Mesenchymal stem cell (in vitro differentiated cells and primary cell): Measurements from ENCODE around the gene BCL2L14.

Source experiments
- DNase-seq: peaks from one replicate; pipeline ENCODE4 v3.0.0-alpha.2; 2013
- H2AFZ ChIP-seq: one replicate; pipeline ENCODE4 v1.6.1; 2013; ENCODE audit warnings: low read depth, mild to moderate bottlenecking, control low read depth, inconsistent platforms, low read length, moderate library complexity
- H2AK5ac ChIP-seq: 2 replicates; pipeline ENCODE4 v1.6.1; 2013; ENCODE audit warnings: low read length, moderate library complexity, mild to moderate bottlenecking, inconsistent platforms; ENCODE audit not compliant: severe bottlenecking
- H2BK120ac ChIP-seq: one replicate; pipeline ENCODE4 v1.6.1; 2013; ENCODE audit warnings: low read depth, mild to moderate bottlenecking, inconsistent platforms, low read length, moderate library complexity
- H2BK12ac ChIP-seq, 2 experiments: one replicate each; pipeline ENCODE4 v1.6.1; 2013; ENCODE audit warnings: inconsistent platforms in 2 of 2, low read length in 2 of 2, mild to moderate bottlenecking in 2 of 2, moderate library complexity in 2 of 2, control low read depth in 1 of 2
- H2BK15ac ChIP-seq: one replicate; pipeline ENCODE4 v1.6.1; 2013; ENCODE audit warnings: mild to moderate bottlenecking, low read depth, inconsistent platforms; ENCODE audit not compliant: poor library complexity, severe bottlenecking
- H2BK5ac ChIP-seq: 2 replicates; pipeline ENCODE4 v1.6.1; 2013; ENCODE audit warnings: low read depth, mild to moderate bottlenecking, low read length, control low read depth, inconsistent platforms; ENCODE audit not compliant: poor library complexity, severe bottlenecking
- H3K14ac ChIP-seq, 2 experiments: one replicate each; pipeline ENCODE4 v1.6.1; 2013; ENCODE audit warnings: inconsistent platforms in 2 of 2, low read length in 2 of 2, control low read depth in 1 of 2, mild to moderate bottlenecking in 1 of 2, moderate library complexity in 1 of 2
- H3K18ac ChIP-seq, 2 experiments: one replicate each; pipeline ENCODE4 v1.6.1; 2013; ENCODE audit warnings: inconsistent platforms in 2 of 2, low read length in 2 of 2, control low read depth in 1 of 2, low read depth in 1 of 2, mild to moderate bottlenecking in 1 of 2
- H3K23ac ChIP-seq, 2 experiments: one replicate each; pipeline ENCODE4 v1.6.1; 2013; ENCODE audit warnings: inconsistent platforms in 2 of 2, low read length in 2 of 2, mild to moderate bottlenecking in 2 of 2, moderate library complexity in 2 of 2, control low read depth in 1 of 2
- H3K27ac ChIP-seq: 2 replicates; pipeline ENCODE4 v1.5.1; 2013; ENCODE audit warnings: mild to moderate bottlenecking, moderate library complexity, low read length, control low read depth, inconsistent platforms; ENCODE audit not compliant: poor library complexity, severe bottlenecking
- H3K27me3 ChIP-seq, 2 experiments: 2 replicates each; pipeline versions ENCODE4 v1.6.1 to v1.7.0; 2013; ENCODE audit warnings: low read length in 2 of 2, mild to moderate bottlenecking in 2 of 2, moderate library complexity in 2 of 2, control low read depth in 1 of 2, inconsistent platforms in 1 of 2; ENCODE audit not compliant: control insufficient read depth in 1 of 2, insufficient read depth in 1 of 2
- H3K36me3 ChIP-seq, 2 experiments: 2 replicates each; pipeline versions ENCODE4 v1.6.1 to v1.7.0; 2013; ENCODE audit warnings: low read length in 2 of 2, control low read depth in 1 of 2, inconsistent platforms in 1 of 2, low read depth in 1 of 2, mild to moderate bottlenecking in 1 of 2; ENCODE audit not compliant: insufficient read depth in 2 of 2, control insufficient read depth in 1 of 2
- H3K4ac ChIP-seq, 2 experiments: one replicate each; pipeline ENCODE4 v1.6.1; 2013; ENCODE audit warnings: inconsistent platforms in 2 of 2, low read length in 2 of 2, mild to moderate bottlenecking in 2 of 2, moderate library complexity in 2 of 2, control low read depth in 1 of 2, low read depth in 1 of 2
- H3K4me1 ChIP-seq: 2 replicates; pipeline ENCODE4 v1.6.1; 2013; ENCODE audit warnings: low read depth, low read length, control low read depth; ENCODE audit not compliant: control insufficient read depth, insufficient read depth
- H3K4me2 ChIP-seq: 2 replicates; pipeline ENCODE4 v1.6.1; 2013; ENCODE audit warnings: low read length, mild to moderate bottlenecking, inconsistent platforms; ENCODE audit not compliant: poor library complexity, severe bottlenecking
- H3K4me3 ChIP-seq, 2 experiments: 2 replicates each; pipeline versions ENCODE4 v1.5.1 to v1.7.0; 2013; ENCODE audit warnings: low read length in 2 of 2, mild to moderate bottlenecking in 2 of 2, control low read depth in 1 of 2, low read depth in 1 of 2; ENCODE audit not compliant: insufficient read depth in 1 of 2
- H3K79me1 ChIP-seq: replicated peaks from 2 replicates; pipeline ENCODE4 v1.6.1; 2013; ENCODE audit warnings: mild to moderate bottlenecking, control low read depth, low read length, inconsistent platforms; ENCODE audit not compliant: poor library complexity, severe bottlenecking
- H3K9ac ChIP-seq: 2 replicates; pipeline ENCODE4 v1.7.0; 2013; ENCODE audit warnings: mild to moderate bottlenecking, low read length, moderate library complexity
- H3K9me3 ChIP-seq: 2 replicates; pipeline ENCODE4 v1.7.0; 2013; ENCODE audit warnings: mild to moderate bottlenecking, low read length; ENCODE audit not compliant: control insufficient read depth
- H4K8ac ChIP-seq: one replicate; pipeline ENCODE4 v1.6.1; 2013; ENCODE audit warnings: inconsistent platforms, mild to moderate bottlenecking, low read length, moderate library complexity
- H4K91ac ChIP-seq: one replicate; pipeline ENCODE4 v1.6.1; 2013; ENCODE audit warnings: mild to moderate bottlenecking, low read length, inconsistent platforms
- WGBS: methylation state at CpG from one replicate; pipeline ENCODE4 v1.1.7; 2013; ENCODE audit warnings: mixed read lengths; 5-methylcytosine and 5-hydroxymethylcytosine counted together

BCL2L14 gene

GRCh38 chr12:12088147-12088546, 17.4 kb downstream of the BCL2L14 start:
- Histone ChIP-seq H3K9me3 (no peaks in the 10 kb centered on the region), H3K23ac (no peak overlapping the region), H2BK120ac (no peak overlapping the region), H4K91ac (no peak overlapping the region), H3K36me3 (no peaks in the 10 kb centered on the region), H3K27ac (no peak overlapping the region), H3K9ac (no peak overlapping the region), H3K4me3 (no peak overlapping the region), H2AK5ac (no peak overlapping the region), H2AFZ (no peak overlapping the region), H3K4me1 (peaks cover 2% of the 10 kb centered on the region), H2BK5ac (no peak overlapping the region), H3K18ac (no peak overlapping the region), H2BK12ac (no peak overlapping the region), H3K27me3 (no peaks in the 10 kb centered on the region), H3K14ac (no peak overlapping the region), H2BK15ac (no peak overlapping the region), H4K8ac (no peak overlapping the region), H3K79me1 (no peaks in the 10 kb centered on the region), H3K4ac (no peak overlapping the region), H3K4me2 (no peak overlapping the region)
- WGBS: 96% methylated on average over 10 of the region's 10 CpGs
- no peak for DNase-seq

DNA sequence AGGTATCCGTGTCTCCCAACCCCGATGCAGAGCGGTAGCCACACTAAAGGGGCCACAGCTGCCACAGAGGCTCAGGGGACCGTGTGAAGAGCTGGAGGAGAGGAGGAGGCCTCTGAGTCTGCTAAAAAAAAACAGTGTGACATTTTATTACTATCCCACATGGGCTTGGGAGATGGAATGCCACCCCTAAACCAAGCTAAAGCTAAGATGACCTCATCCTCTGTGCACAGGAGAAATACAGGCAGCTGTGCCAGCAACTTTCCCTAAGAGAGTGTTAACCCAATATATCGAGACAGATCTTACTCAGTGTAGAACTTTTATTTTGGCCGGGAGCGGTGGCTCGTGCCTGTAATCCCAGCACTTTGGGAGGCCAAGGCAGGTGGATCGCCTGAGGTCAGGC, 18.0 kb downstream of the BCL2L14 start:
- no peak overlapping the region for H2BK15ac ChIP-seq
- H4K8ac ChIP-seq: no peak overlapping the region
- H3K27ac ChIP-seq: no peak overlapping the region
- H2AK5ac ChIP-seq: no peak overlapping the region
- H3K4me1 ChIP-seq: peaks cover 2% of the 10 kb centered on the region
- no peak overlapping the region for H3K4me3 ChIP-seq
- no peak overlapping the region for H3K4ac ChIP-seq
- H3K27me3 ChIP-seq: no peaks in the 10 kb centered on the region
- no peak overlapping the region for H3K14ac ChIP-seq
- no peak for DNase-seq
- H3K9ac ChIP-seq: no peak overlapping the region
- H3K18ac ChIP-seq: no peak overlapping the region
- no peak overlapping the region for H2BK5ac ChIP-seq
- no peak overlapping the region for H2BK120ac ChIP-seq
- no peak overlapping the region for H3K4me2 ChIP-seq
- no peaks in the 10 kb centered on the region for H3K36me3 ChIP-seq
- WGBS: 93% methylated on average over 9 of the region's 9 CpGs
- no peaks in the 10 kb centered on the region for H3K9me3 ChIP-seq
- no peak overlapping the region for H2AFZ ChIP-seq
- no peak overlapping the region for H3K23ac ChIP-seq
- H3K79me1 ChIP-seq: no peaks in the 10 kb centered on the region
- H4K91ac ChIP-seq: no peak overlapping the region
- H2BK12ac ChIP-seq: peak overlapping the region in 1 of 2 experiments; percentile 38

DNA sequence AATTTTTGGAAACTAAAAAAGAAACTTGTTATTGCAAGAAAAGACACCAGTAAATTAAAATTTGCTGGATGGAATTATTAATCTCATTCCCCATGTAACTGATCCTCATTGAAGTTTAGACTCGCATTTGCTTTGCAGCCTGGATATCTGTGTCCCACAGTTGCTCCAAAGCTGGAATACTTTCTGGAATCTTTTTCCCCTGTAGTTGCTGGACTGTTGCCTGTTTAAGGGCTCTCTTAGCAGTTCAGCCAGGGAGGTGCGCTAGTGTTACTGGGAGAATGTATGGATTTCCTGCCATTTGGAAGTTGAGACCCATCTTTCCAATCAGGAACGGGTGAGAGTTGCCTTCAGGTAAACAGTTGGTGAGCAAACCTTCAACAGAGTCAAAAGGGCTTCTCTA, 20.3 kb downstream of the BCL2L14 start:
- Histone ChIP-seq H3K4me3 (no peak overlapping the region), H2BK15ac (peak overlapping the region; percentile 32), H3K4me1 (peaks cover 2% of the 10 kb centered on the region), H3K9ac (no peak overlapping the region), H3K4me2 (no peak overlapping the region), H2BK120ac (no peak overlapping the region), H3K4ac (no peak overlapping the region), H3K79me1 (no peaks in the 10 kb centered on the region), H2BK5ac (no peak overlapping the region), H3K14ac (no peak overlapping the region), H2AK5ac (no peak overlapping the region), H4K8ac (no peak overlapping the region), H3K18ac (no peak overlapping the region), H2BK12ac (peak overlapping the region in 1 of 2 experiments; percentile 14), H4K91ac (no peak overlapping the region), H3K9me3 (no peaks in the 10 kb centered on the region), H3K27ac (no peak overlapping the region), H3K27me3 (no peaks in the 10 kb centered on the region), H2AFZ (no peak overlapping the region), H3K36me3 (no peaks in the 10 kb centered on the region), H3K23ac (no peak overlapping the region)
- 95% methylated on average over 3 of the region's 3 CpGs for WGBS
- no peak for DNase-seq

DNA sequence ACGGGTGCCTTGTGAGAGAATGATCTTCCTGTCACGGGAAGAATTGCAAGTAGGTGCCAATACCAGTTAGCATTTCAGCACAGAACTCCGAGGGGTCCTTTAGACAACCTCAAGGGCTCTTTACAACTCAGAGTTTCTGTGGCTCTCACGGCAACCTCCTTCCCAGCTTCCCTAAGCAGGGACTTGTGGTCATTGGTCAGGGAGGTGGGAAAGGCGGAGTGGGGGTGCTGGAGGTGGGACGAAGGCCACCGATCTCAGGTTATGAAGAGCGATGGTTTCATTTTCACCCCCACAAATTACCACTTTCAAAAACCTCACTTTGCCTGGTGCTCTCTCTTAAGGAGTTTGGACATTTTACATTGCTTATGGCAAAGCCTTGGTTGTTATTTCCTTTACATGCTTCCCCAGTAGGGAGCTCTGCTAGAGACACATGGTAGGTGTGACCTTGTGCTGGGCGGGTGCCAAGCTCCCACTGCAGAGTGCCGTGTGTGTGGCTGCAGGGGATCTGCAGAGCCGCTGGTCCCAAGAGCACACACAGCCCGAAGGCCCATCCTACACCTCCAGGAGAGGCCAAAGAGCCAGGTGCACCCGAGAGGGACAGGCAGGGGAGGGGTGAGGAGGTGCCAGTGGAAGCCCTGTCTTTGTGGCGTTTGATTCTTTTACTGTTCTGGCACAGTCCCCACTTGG, 21.4 kb downstream of the BCL2L14 start:
- no peak overlapping the region for H2AFZ ChIP-seq
- no peak overlapping the region for H3K4me3 ChIP-seq
- peak overlapping the region; percentile 97 for H4K91ac ChIP-seq
- no peak overlapping the region for H4K8ac ChIP-seq
- no peak overlapping the region for H3K4me2 ChIP-seq
- no peak overlapping the region for H2BK120ac ChIP-seq
- H2BK15ac ChIP-seq: peak overlapping the region; percentile 82
- H2AK5ac ChIP-seq: no peak overlapping the region
- no peaks in the 10 kb centered on the region for H3K36me3 ChIP-seq
- H2BK12ac ChIP-seq: peak overlapping the region; percentile 69 to 91
- 89% methylated on average over 10 of the region's 14 CpGs for WGBS
- H3K9ac ChIP-seq: no peak overlapping the region
- peaks cover 2% of the 10 kb centered on the region for H3K4me1 ChIP-seq
- H3K27me3 ChIP-seq: no peaks in the 10 kb centered on the region
- DNase-seq: no peak
- peak overlapping the region in 1 of 2 experiments; percentile 57 for H3K14ac ChIP-seq
- H3K9me3 ChIP-seq: no peaks in the 10 kb centered on the region
- H3K79me1 ChIP-seq: no peaks in the 10 kb centered on the region
- peak overlapping the region in 1 of 2 experiments; percentile 44 for H3K18ac ChIP-seq
- H2BK5ac ChIP-seq: no peak overlapping the region
- no peak overlapping the region for H3K23ac ChIP-seq
- H3K27ac ChIP-seq: no peak overlapping the region
- H3K4ac ChIP-seq: peak overlapping the region in 1 of 2 experiments; percentile 40
